GM23248 (cell line): Measurements from ENCODE around the gene FAM163A.

Experiments
- EZH2 ChIP-seq: fragments of 200-600 bp; sonication (generic); IDR thresholded peaks from 2 replicates; pipeline ENCODE4 v1.6.1; 2018; ENCODE audit warnings: antibody characterized with exemption, mild to moderate bottlenecking; ENCODE audit not compliant: insufficient read depth, poor library complexity, severe bottlenecking
- EZH2phosphoT487 ChIP-seq: fragments of 200-600 bp; sonication (generic); IDR thresholded peaks from 2 replicates; pipeline ENCODE4 v1.6.1; 2018; ENCODE audit warnings: antibody characterized with exemption, moderate library complexity, mild to moderate bottlenecking, low read depth; ENCODE audit not compliant: insufficient read depth

DNA sequence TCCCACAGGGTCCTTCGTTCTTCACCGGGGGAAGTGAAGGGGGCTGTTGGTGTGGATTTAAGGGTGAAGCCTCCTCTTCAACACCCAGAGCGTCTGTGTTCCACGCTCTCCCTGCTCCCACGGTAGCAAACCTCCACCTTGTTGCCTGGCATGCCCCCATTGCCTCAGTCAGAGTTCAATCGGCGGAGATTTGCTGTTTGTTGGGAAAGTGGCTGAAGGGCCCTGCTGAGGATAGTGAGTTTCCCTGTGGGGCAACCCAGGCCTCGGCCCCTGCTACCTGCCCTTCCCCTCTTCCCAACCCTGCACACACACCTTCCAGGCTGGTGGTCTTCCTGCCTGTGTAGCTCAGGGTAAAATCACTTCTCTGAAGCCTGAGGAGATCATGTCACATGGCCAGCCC lies 74.0 kb downstream of the FAM163A start:
- no peak for TF ChIP-seq EZH2
- no peak for TF ChIP-seq EZH2phosphoT487
